ENCODE results near the gene IGF1R. TPM values are rescaled to one million over a fixed set of nuclear protein-coding genes. Genes with fewer than 3 reads are reported as not detected.

Gene IGF1R
- total and polyA plus RNA-seq, 2 of the 8 experiments (the other 6 are each of a cell fraction or from before 2014, with no cell fraction given), result 32.9 to 109 TPM

- TF ChIP-seq CHD1 (IDR thresholded peaks at IDR 0.05; ENCODE audit: low read depth, low read length), result no peak
- no peak for TF ChIP-seq EZH2 (IDR thresholded peaks at IDR 0.05; ENCODE audit: low read depth, low read length, severe bottlenecking)
- no peak for TF ChIP-seq BACH1 (IDR thresholded peaks at IDR 0.05; ENCODE audit: low read length)
- TF ChIP-seq SIX5 (IDR thresholded peaks at IDR 0.05; ENCODE audit: low read depth, low read length), result no peak
- 95% methylated on average over 7 of the region's 7 CpGs; no CpG with 5 or more reads in 1 of the 2 experiments for WGBS, 2 experiments (ENCODE audit: extremely low coverage in 1 of 2, insufficient coverage in 1 of 2, insufficient read length in 1 of 2, insufficient replicate concordance in 2 of 2, low coverage in 1 of 2, low lambda C conversion rate in 2 of 2, missing lambda C conversion rate in 1 of 2)
- FAIRE-seq (no peak), DNase-seq (ENCODE audit: low read depth in 1 of 2, low spot score in 2 of 2) (no peak)
- no peaks in the 10 kb centered on the region for H3K36me3 ChIP-seq (ENCODE audit: control insufficient read depth in 2 of 4, insufficient read depth in 4 of 4, low read length in 3 of 4)
- H2BK5ac ChIP-seq (ENCODE audit: low read depth, low read length), result no peak overlapping the region
- H2BK120ac ChIP-seq (replicated peaks; ENCODE audit: low read depth, low read length), result no peak overlapping the region
- H3K79me2 ChIP-seq (ENCODE audit: control insufficient read depth in 1 of 2, insufficient read depth in 2 of 2, low read length in 2 of 2), result peaks cover 60 to 99% of the 10 kb centered on the region in 2 experiments
- peaks cover 5 to 21% (median 14%) of the 10 kb centered on the region in 4 experiments for H3K4me1 ChIP-seq (replicated peaks in 1 of 4; ENCODE audit: control insufficient read depth in 3 of 4, insufficient read depth in 4 of 4, low read length in 3 of 4)
- no peak overlapping the region for H2BK12ac ChIP-seq (ENCODE audit: low read depth, low read length)
- H3K79me1 ChIP-seq (ENCODE audit: low read depth, low read length), result peaks cover 19% of the 10 kb centered on the region
- H3K56ac ChIP-seq (replicated peaks; ENCODE audit: insufficient read length, low read depth, low read length), result no peak overlapping the region
- ChIA-PET CTCF (ENCODE audit: partially characterized antibody) (interaction anchor here (1.5 to 2.6 kb wide), 3 partner anchors 14 to 19 kb away, joined by 5 to 8 read pairs (median 7); no protein-coding TSS in a partner anchor), POLR2A (ENCODE audit: partially characterized antibody) (interaction anchor here (0.7 to 1.2 kb wide), 2 partner anchors 17 to 29 kb away, joined by 3 to 4 read pairs; no protein-coding TSS in a partner anchor)
- no peak overlapping the region for H4K8ac ChIP-seq (ENCODE audit: extremely low read depth, insufficient read depth, low read length)
- no peak overlapping the region for H3K23ac ChIP-seq (ENCODE audit: insufficient read length)
- no peaks in the 10 kb centered on the region for H3K9me3 ChIP-seq (ENCODE audit: insufficient read depth in 2 of 2, low read depth in 1 of 2, low read length in 1 of 2)
- no peak overlapping the region for H2BK15ac ChIP-seq (ENCODE audit: low read length)
- H3K27me3 ChIP-seq (replicated peaks in 1 of 4; ENCODE audit: control insufficient read depth in 3 of 4, extremely low read depth in 1 of 4, insufficient read depth in 3 of 4, low read length in 3 of 4), result no peaks in the 10 kb centered on the region
- H3K4ac ChIP-seq (replicated peaks; ENCODE audit: insufficient read length, low read depth, low read length), result no peak overlapping the region
- no peak overlapping the region for H3K18ac ChIP-seq (ENCODE audit: extremely low read depth, low read length)
- H2AFZ ChIP-seq (ENCODE audit: low read length), result no peak overlapping the region
- no peak overlapping the region for H2BK20ac ChIP-seq (ENCODE audit: low read length)
- H4K20me1 ChIP-seq (replicated peaks in 1 of 2; ENCODE audit: control insufficient read depth in 1 of 2, insufficient read depth in 2 of 2, low read length in 2 of 2), result peaks cover 18 to 20% of the 10 kb centered on the region in 2 experiments
- H3K27ac ChIP-seq (ENCODE audit: low read depth, low read length), result no peak overlapping the region
- no peak overlapping the region for H3K9ac ChIP-seq (replicated peaks in 1 of 4; ENCODE audit: extremely low read depth in 1 of 4, low read depth in 3 of 4, low read length in 3 of 4)
- no peak overlapping the region for H4K5ac ChIP-seq (ENCODE audit: insufficient read length, low read depth, low read length)
- no peak overlapping the region; the same call in 1 of the 2 replicates for H2AK5ac ChIP-seq (ENCODE audit: low read depth, low read length)
- no peak overlapping the region for H3K4me3 ChIP-seq (ENCODE audit: extremely low read depth in 1 of 4, insufficient read depth in 2 of 4, low read depth in 3 of 4, low read length in 4 of 4)
- no peaks in the 10 kb centered on the region for H3K23me2 ChIP-seq (ENCODE audit: low read depth, low read length)
- H3K4me2 ChIP-seq (ENCODE audit: insufficient read depth in 1 of 2, low read depth in 2 of 2, low read length in 2 of 2), result no peak overlapping the region
- no peak overlapping the region for H3K14ac ChIP-seq (ENCODE audit: insufficient read length)
- no peak overlapping the region for H4K91ac ChIP-seq (replicated peaks; ENCODE audit: insufficient read length, low read length)
Measured at GRCh38 chr15:98676586-98677270, 28.4 kb downstream of the IGF1R start.
